K562 (cell line): ENCODE measurements around the gene ATXN3L. TPM values are rescaled to one million over a fixed set of nuclear protein-coding genes. Genes with fewer than 3 reads are reported as not detected.

Experiments used
- ATF3 ChIP-seq, 2 experiments: fragments of 450-650 bp in 1 of 2; sonication (generic) in 1 of 2; formaldehyde crosslinking in 1 of 2; IDR thresholded peaks in 1 of 2; conservative IDR thresholded peaks in 1 of 2; 2 replicates each; pipeline versions ENCODE4 v1.6.1 to v1.8.1; 2016 to 2023; ENCODE audit warnings: mild to moderate bottlenecking in 2 of 2, moderate library complexity in 2 of 2, inconsistent platforms in 1 of 2, missing genetic modification reagents in 1 of 2
- CAMTA2 ChIP-seq: fragments of 250-450 bp; sonication (Bioruptor Pico); conservative IDR thresholded peaks from 2 replicates; pipeline ENCODE4 v1.5.1; 2022
- CBX8 ChIP-seq: fragments of 200-600 bp; sonication (generic); IDR thresholded peaks from 2 replicates; pipeline ENCODE4 v1.6.1; 2012; ENCODE audit warnings: borderline replicate concordance, mixed run types, low read depth, mild to moderate bottlenecking, moderate library complexity, mixed read lengths, low read length, control low read depth, inconsistent platforms; ENCODE audit not compliant: poor library complexity, severe bottlenecking; ENCODE audit errors: extremely low read depth
- CUX1 ChIP-seq: fragments of 200-800 bp; sonication (Bioruptor generic); IDR thresholded peaks from 2 replicates; pipeline ENCODE4 v1.6.1; 2016; ENCODE audit warnings: missing genetic modification characterization, missing compliant biosample characterization
- FOXP4 ChIP-seq: sonication (generic); formaldehyde crosslinking; IDR thresholded peaks from 2 replicates; pipeline ENCODE4 v1.8.0; 2022; ENCODE audit warnings: mild to moderate bottlenecking, missing genetic modification reagents, borderline replicate concordance
- PYGO2 ChIP-seq: fragments of 450-650 bp; IDR thresholded peaks from 2 replicates; pipeline ENCODE4 v1.6.1; 2016; ENCODE audit warnings: mild to moderate bottlenecking, missing genetic modification characterization, moderate library complexity, missing compliant biosample characterization
- RBM34 ChIP-seq: fragments of 200-400 bp; formaldehyde crosslinking; IDR thresholded peaks from 2 replicates; pipeline ENCODE4 v1.6.1; 2018; ENCODE audit warnings: low read length, borderline replicate concordance; ENCODE audit not compliant: insufficient read depth
- SPI1 ChIP-seq: IDR thresholded peaks from 2 replicates; pipeline ENCODE4 v1.6.1; 2011; ENCODE audit warnings: low read depth, low read length, control low read depth, borderline replicate concordance
- TAF7 ChIP-seq: fragments of 450-650 bp; IDR thresholded peaks from 2 replicates; pipeline ENCODE4 v1.6.1; 2016; ENCODE audit warnings: missing genetic modification characterization, missing compliant biosample characterization
- TRIM28 ChIP-seq: fragments of 450-650 bp; IDR thresholded peaks from 2 replicates; pipeline ENCODE4 v1.6.1; 2017
- ZEB2 ChIP-seq: fragments of 450-650 bp; IDR thresholded peaks from 2 replicates; pipeline ENCODE4 v1.6.1; 2016
- ZFPM2 ChIP-seq: fragments of 250-450 bp; sonication (Bioruptor Pico); IDR thresholded peaks from 2 replicates; pipeline ENCODE4 v1.5.1; 2022; ENCODE audit warnings: mild to moderate bottlenecking
- ZNF140 ChIP-seq: fragments of 250-450 bp; sonication (Bioruptor Pico); IDR thresholded peaks from 2 replicates; pipeline ENCODE4 v1.8.0; 2021; ENCODE audit warnings: moderate library complexity, mild to moderate bottlenecking, inconsistent platforms
- polyA plus RNA-seq, 8 experiments: library from polyadenylated mRNA; depleted of rRNA in 4 of 8; stranded (reverse) in 5 of 8; unstranded in 3 of 8; fragments of >200 nt; fragmentation: Nextera tagmentation in 2 of 8; fragmentation: Illumina TruSeq in 1 of 8; extraction: Ambion mirVana in 2 of 8; extraction: Trizol in 1 of 8; gene quantifications; 2 replicates each; pipeline versions ENCODE4 v1.2.1 to v1.2.3, GENCODE V29; 2011 to 2014; ENCODE audit warnings: inconsistent platforms in 1 of 8, missing spikeins in 1 of 8
- total RNA-seq, 7 experiments: library from RNA; depleted of rRNA in 6 of 7; stranded (reverse); fragments of >200 nt in 6 of 7; fragmentation: Illumina TruSeq in 2 of 7; extraction: Trizol in 2 of 7; gene quantifications; 2 replicates each; pipeline versions ENCODE4 v1.2.1 to v1.2.3, GENCODE V29; 2011 to 2021; ENCODE audit warnings: low replicate concordance in 1 of 7
- TF ChIP-seq, protein P1 (sequence below), 3 experiments: IDR thresholded peaks in 2 of 3; conservative IDR thresholded peaks in 1 of 3; 2 replicates each; pipeline ENCODE4 v1.5.1; 2011 to 2012; ENCODE audit warnings: low read length in 3 of 3, mild to moderate bottlenecking in 3 of 3, control low read depth in 2 of 3, improper control_type of control experiment in 1 of 3, inconsistent platforms in 1 of 3, low read depth in 1 of 3, mixed read lengths in 1 of 3, moderate library complexity in 1 of 3; ENCODE audit not compliant: insufficient read depth in 2 of 3
- TF ChIP-seq, protein P2 (sequence below): sonication (generic); formaldehyde crosslinking; IDR thresholded peaks from 2 replicates; pipeline ENCODE4 v1.5.0; 2020; ENCODE audit warnings: missing genetic modification reagents

The ATXN3L gene
- total and polyA plus RNA-seq, 9 of the 15 experiments (the other 6 are each of a cell fraction or from before 2014, with no cell fraction given), result 0.04 to 0.31 TPM; not detected in 7

DNA sequence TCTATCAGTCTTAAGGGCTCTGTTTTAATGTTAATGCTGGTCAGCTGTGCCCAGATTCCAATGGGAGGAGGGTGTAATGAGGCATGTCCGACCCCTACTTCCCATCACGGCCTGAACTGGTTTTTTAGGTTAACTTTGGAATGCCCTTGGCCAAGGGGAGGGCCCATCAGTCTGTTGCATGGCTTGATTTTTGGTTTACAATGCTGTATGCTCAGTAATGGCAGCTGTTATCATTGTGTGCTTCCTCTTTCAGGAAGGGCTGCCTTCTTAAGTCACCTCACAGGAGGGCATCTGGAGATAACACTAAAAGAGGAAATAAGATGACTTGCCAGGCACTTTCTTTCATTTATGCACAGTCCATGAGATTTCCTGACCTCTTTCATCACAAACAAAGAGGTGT, 36.3 kb downstream of the ATXN3L start (continued):
- TF ChIP-seq, protein P1, sequence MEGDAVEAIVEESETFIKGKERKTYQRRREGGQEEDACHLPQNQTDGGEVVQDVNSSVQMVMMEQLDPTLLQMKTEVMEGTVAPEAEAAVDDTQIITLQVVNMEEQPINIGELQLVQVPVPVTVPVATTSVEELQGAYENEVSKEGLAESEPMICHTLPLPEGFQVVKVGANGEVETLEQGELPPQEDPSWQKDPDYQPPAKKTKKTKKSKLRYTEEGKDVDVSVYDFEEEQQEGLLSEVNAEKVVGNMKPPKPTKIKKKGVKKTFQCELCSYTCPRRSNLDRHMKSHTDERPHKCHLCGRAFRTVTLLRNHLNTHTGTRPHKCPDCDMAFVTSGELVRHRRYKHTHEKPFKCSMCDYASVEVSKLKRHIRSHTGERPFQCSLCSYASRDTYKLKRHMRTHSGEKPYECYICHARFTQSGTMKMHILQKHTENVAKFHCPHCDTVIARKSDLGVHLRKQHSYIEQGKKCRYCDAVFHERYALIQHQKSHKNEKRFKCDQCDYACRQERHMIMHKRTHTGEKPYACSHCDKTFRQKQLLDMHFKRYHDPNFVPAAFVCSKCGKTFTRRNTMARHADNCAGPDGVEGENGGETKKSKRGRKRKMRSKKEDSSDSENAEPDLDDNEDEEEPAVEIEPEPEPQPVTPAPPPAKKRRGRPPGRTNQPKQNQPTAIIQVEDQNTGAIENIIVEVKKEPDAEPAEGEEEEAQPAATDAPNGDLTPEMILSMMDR (IDR thresholded peaks at IDR 0.05 in 2 of 3, conservative IDR thresholded peaks at IDR 0.05 in 1 of 3; ENCODE audit: insufficient read depth in 2 of 3, low read depth in 1 of 3, low read length in 3 of 3), result peak in 1 of 3 experiments; percentile 36; a peak in 2 of 6 replicates
- TF ChIP-seq ZNF140 (CRISPR knock-in tag) (no peak), FOXP4 (no peak), SPI1 (peak; percentile 83), CBX8 (no peak), ZEB2 (peak; percentile 66; the same call in 1 of the 2 replicates), CUX1 (CRISPR knock-in tag) (no peak), CAMTA2 (CRISPR knock-in tag) (no peak), ATF3 (IDR thresholded peaks at IDR 0.05) (peak; percentile 14; the same call in 1 of the 2 replicates), ATF3 (CRISPR knock-in tag; conservative IDR thresholded peaks at IDR 0.05) (no peak), PYGO2 (tag) (no peak), RBM34 (no peak), TAF7 (tag) (no peak), ZFPM2 (CRISPR knock-in tag) (no peak), TRIM28 (no peak)
- TF ChIP-seq, protein P2, sequence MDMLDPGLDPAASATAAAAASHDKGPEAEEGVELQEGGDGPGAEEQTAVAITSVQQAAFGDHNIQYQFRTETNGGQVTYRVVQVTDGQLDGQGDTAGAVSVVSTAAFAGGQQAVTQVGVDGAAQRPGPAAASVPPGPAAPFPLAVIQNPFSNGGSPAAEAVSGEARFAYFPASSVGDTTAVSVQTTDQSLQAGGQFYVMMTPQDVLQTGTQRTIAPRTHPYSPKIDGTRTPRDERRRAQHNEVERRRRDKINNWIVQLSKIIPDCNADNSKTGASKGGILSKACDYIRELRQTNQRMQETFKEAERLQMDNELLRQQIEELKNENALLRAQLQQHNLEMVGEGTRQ, result no peak
